HepG2 (cell line): Measurements from ENCODE around the gene DAAM2. TPM values are rescaled to one million over a fixed set of nuclear protein-coding genes. Genes with fewer than 3 reads are reported as not detected.

Experiments
- CHD4 ChIP-seq: fragments of 200-600 bp; sonication (generic); IDR thresholded peaks from 2 replicates; pipeline ENCODE4 v1.7.0; 2017; ENCODE audit warnings: mild to moderate bottlenecking, low read length, borderline replicate concordance
- EED ChIP-seq: sonication (generic); formaldehyde crosslinking; IDR thresholded peaks from 2 replicates; pipeline ENCODE4 v1.5.0; 2020; ENCODE audit warnings: mild to moderate bottlenecking, missing genetic modification reagents
- FOXO1 ChIP-seq: sonication (generic); formaldehyde crosslinking; IDR thresholded peaks from 2 replicates; pipeline ENCODE4 v1.4.0; 2020; ENCODE audit warnings: missing genetic modification reagents
- GRHL1 ChIP-seq: sonication (generic); formaldehyde crosslinking; conservative IDR thresholded peaks from 2 replicates; pipeline ENCODE4 v1.8.0; 2022; ENCODE audit warnings: missing genetic modification reagents
- HMG20B ChIP-seq: conservative IDR thresholded peaks from 2 replicates; pipeline ENCODE4 v1.6.1; 2016; ENCODE audit warnings: missing genetic modification reagents, missing compliant biosample characterization
- KLF11 ChIP-seq: IDR thresholded peaks from 2 replicates; pipeline ENCODE4 v1.6.1; 2016; ENCODE audit warnings: missing compliant biosample characterization
- MLX ChIP-seq: IDR thresholded peaks from 2 replicates; pipeline ENCODE4 v1.6.1; 2016
- MTA1 ChIP-seq: sonication (generic); formaldehyde crosslinking; IDR thresholded peaks from 2 replicates; pipeline ENCODE4 v1.4.0; 2020; ENCODE audit warnings: missing genetic modification reagents, mild to moderate bottlenecking, borderline replicate concordance
- PITX1 ChIP-seq: sonication (generic); formaldehyde crosslinking; IDR thresholded peaks from 2 replicates; pipeline ENCODE4 v1.5.1; 2020; ENCODE audit warnings: mild to moderate bottlenecking, missing genetic modification reagents
- SKI ChIP-seq: fragments of 450-650 bp; IDR thresholded peaks from one replicate; pipeline ENCODE4 v1.6.1; 2018; ENCODE audit warnings: mild to moderate bottlenecking; ENCODE audit not compliant: partially characterized antibody
- ZBTB40 ChIP-seq, 2 experiments: fragments of 450-650 bp in 1 of 2; sonication (generic) in 1 of 2; formaldehyde crosslinking in 1 of 2; IDR thresholded peaks; 2 replicates each; pipeline versions ENCODE4 v1.6.1 to v1.8.0; 2016 to 2022; ENCODE audit warnings: antibody characterized with exemption in 1 of 2, mild to moderate bottlenecking in 1 of 2, missing genetic modification reagents in 1 of 2
- ZFP36L2 ChIP-seq: sonication (generic); formaldehyde crosslinking; IDR thresholded peaks from 2 replicates; pipeline ENCODE4 v1.4.0; 2020; ENCODE audit warnings: missing genetic modification reagents
- ZNF160 ChIP-seq: sonication (generic); formaldehyde crosslinking; IDR thresholded peaks from 2 replicates; pipeline ENCODE4 v1.8.0; 2022; ENCODE audit warnings: mild to moderate bottlenecking, inconsistent platforms, missing genetic modification reagents
- ZNF44 ChIP-seq: sonication (generic); formaldehyde crosslinking; IDR thresholded peaks from 2 replicates; pipeline ENCODE4 v1.5.1; 2020; ENCODE audit warnings: mild to moderate bottlenecking, missing genetic modification reagents
- ZNF501 ChIP-seq: sonication (generic); formaldehyde crosslinking; IDR thresholded peaks from 2 replicates; pipeline ENCODE4 v1.5.1; 2020; ENCODE audit warnings: mild to moderate bottlenecking, moderate library complexity, missing genetic modification reagents
- ZNF639 ChIP-seq: conservative IDR thresholded peaks from 2 replicates; pipeline ENCODE4 v1.6.1; 2018; ENCODE audit warnings: missing genetic modification reagents
- polyA plus RNA-seq, 8 experiments: library from polyadenylated mRNA; depleted of rRNA in 3 of 8; stranded (reverse) in 7 of 8; unstranded in 1 of 8; fragments of >200 nt; fragmentation: Illumina TruSeq in 4 of 8; extraction: Trizol in 4 of 8; gene quantifications; 2 replicates each; pipeline versions ENCODE4 v1.2.1 to v1.2.3, GENCODE V29; 2011 to 2016; ENCODE audit warnings: low read depth in 4 of 8, missing spikeins in 1 of 8, mixed read lengths in 1 of 8; ENCODE audit not compliant: insufficient read depth in 1 of 8
- total RNA-seq, 5 experiments: library from RNA; depleted of rRNA; stranded (reverse); fragments of >200 nt; fragmentation: Illumina TruSeq; extraction: Trizol; gene quantifications; 2 replicates each; pipeline ENCODE4 v1.2.3, GENCODE V29; 2016; ENCODE audit warnings: low read depth in 1 of 5

Gene DAAM2
- total and polyA plus RNA-seq, 2 of the 13 experiments (the other 11 are each of a cell fraction or from before 2014, with no cell fraction given): 0.01 TPM; not detected in 1

- TF ChIP-seq ZFP36L2 (no peak), EED (CRISPR knock-in tag) (no peak), CHD4 (no peak), ZNF160 (CRISPR knock-in tag) (0 out of 2 replicates have a peak, but pooled peaks have one; percentile 49), ZBTB40 (IDR thresholded peaks at IDR 0.05) (no peak), ZBTB40 (CRISPR knock-in tag; IDR thresholded peaks at IDR 0.05) (peak; percentile 70), FOXO1 (CRISPR knock-in tag) (peak; percentile 60; the same call in 1 of the 2 replicates), GRHL1 (CRISPR knock-in tag) (no peak), MTA1 (CRISPR knock-in tag) (peak; percentile 57; the same call in 1 of the 2 replicates), HMG20B (0 out of 2 replicates have a peak, but pooled peaks have one; percentile 56), MLX (no peak), PITX1 (CRISPR knock-in tag) (peak; percentile 53; the same call in 1 of the 2 replicates), ZNF44 (CRISPR knock-in tag) (no peak), ZNF501 (CRISPR knock-in tag) (0 out of 2 replicates have a peak, but pooled peaks have one; percentile 38), ZNF639 (CRISPR knock-in tag) (no peak), KLF11 (peak; percentile 68; the same call in 1 of the 2 replicates), SKI (peak; percentile 64)
These were observed 95.7 kb downstream of the DAAM2 start (continued) for GRCh38 chr6:39887692-39888450.
